Stimulated activated CD8-positive, alpha-beta memory T cell treated with anti-CD3 and anti-CD28 coated beads, Interleukin-4, amount 100 ng/mL, for 24 hours (primary cell): ENCODE measurements around the gene ZCCHC24.

Source experiments
- DNase-seq: peaks from one replicate; pipeline ENCODE4 v3.0.0-alpha.2; 2020; ENCODE audit warnings: low read depth

Gene ZCCHC24

DNA sequence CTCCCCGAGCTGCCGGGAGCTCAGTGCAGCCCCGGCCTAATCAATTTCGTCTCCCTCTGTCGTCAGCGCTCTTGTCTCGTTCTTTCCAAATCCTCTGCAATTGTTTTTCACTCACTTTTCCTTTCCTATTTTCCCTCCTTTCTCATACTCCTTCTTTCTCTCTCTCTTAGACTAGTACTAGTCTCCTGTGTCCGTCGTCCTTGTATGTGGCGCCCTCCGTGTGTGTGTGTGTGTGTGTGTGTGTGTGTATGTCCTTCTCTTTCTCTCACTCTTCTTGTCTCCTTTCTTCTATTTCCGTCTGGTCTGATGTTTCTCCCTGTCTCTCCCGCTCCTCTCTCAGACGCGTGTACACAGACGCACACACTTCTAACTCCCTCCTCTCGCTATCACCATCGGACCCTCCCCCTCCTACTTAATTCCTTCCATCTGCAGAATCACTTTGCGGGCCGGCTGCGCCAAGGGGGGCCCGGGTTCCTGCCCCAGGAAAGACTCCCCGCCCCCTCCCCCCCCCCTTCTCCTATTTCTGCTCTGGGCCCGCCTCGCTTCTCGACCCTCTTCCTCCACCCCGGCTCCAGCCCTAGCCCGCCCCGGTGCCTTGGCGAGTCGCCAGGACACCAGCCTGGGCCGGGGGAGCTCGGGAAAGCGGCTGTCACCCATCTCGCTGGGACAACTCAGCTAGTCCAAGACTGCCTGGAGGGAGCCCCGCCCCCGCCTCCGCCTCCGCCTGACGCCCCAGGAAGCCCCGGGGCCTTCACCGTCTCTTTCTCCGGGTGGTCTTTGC, 743 bp upstream of the ZCCHC24 start:
- DNase-seq: no peak

DNA sequence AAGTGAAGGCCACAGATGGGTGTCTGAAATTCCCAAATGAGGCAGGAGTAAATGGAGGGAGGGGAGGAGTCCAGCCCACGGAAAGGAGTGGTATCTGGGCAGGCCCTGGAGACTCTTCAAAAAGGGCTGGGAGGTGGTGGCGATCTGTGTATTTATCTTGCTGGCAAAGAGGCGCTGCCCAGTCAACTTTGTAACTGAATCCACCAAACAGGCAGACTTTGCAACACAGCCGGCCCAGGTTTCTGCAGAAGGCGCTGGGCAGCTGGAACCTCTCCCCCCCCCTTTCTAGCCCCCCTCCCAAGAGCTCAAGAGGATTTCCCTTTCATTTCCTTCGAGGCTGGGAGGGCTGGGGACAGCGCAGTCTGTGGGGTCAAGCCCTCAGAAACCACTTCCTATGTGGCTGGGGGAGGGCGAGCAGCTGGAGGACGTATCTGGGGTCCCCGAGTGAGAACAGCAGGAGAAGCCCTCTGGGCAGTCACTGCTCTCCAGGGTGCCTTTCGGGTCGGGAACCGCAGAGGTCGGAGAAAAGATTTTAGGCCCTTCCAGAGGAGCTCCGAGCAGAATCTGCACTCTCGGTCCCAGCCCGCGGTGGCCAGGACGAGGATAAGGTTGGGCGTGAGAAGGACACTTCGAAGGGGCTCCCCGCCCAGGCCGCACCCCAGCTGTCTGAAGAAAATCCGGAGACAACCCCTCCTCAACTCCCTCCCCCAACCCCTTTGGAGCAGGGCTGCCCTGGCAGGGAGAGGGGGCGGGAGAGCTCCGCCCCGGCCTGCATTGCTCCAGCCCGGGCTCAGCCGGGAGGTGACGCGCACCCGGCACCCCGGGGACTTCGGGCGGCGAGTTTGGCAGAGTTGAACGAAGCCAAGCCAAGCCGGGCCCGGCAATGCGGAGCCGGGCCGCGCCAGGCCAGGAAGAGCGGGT, 965 bp downstream of the ZCCHC24 start:
- DNase-seq: peak; percentile 26

DNA sequence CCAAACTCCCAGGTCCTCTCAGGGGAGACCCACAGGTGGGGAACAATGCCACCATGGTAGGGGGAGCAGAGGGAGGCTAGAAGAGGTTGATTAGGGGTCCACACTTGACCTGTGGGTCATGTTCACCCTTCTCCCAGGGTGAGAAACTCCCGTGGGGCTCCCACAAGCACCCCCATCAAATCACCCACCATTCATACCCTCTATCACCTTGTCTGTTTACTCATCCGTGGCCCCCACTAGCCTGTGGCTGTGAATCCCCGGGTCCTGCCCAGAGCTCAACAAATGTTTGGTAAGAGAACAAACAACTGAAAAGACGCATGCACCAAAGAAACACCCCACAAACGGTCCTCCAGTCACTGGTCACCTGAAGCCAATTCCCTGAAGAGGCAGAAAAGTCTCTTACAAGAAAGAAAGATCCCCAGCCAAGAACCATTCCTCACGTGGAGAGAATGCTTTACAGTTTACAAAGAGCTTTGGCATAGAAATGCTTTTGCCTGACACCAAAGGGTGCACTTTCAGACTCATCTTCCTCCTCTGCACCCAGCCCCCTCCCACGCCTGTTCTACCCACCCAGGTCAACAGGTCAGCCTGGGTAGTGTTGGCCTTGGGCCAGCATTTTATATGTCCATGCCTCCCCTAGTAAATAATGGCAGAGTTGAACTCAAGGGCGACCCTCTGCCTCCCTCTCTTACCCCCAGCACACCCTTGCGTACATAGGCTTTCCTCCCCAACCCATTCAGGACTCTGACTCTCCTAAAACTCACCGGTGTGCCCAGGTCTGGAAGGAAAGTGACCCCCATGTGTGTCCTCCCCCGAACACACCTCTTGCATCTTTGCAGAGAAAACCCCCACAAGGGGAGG, 1.9 kb downstream of the ZCCHC24 start:
- DNase-seq: no peak

DNA sequence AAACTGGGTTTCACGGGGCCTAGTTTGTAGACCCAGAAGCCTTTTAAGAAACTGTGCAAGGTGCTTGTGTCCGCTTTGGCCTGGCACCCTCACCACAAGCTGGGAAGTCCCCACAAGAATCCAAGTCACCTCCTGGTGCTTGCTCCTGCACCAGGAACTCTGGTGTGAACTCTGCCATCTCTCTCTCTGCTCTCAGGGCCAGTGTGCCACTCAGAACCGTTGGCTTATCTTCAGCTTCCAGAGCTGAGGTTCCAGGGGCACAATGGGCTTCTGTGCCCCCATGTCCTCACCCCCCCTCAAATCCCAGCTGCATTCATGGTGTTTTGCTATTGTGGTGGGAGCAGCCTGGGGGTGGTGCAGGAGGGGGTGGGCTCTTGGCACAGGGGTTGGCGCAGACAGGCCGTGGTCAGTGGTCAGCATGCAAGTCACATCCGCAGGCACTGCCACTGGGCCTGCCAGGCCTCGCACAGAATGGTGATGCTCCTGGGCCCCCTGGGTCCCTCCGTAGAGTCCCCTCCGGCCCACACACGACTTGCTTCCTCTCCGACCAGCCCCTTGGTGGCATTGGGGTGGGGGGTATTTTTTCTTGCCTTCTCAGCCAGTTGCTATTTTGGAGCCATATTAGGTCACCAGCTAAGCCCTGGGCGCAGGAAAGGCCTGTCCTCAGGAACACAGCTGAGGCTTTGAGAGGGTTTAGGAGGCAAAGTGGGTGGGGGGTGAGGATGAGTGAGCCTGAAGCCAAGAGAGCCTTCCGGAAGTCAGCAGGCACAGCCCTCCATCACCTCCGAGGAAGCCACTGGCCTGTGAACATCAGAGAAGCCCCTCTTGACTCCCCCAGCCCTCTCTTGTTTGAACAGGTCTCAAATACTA, 3.0 kb downstream of the ZCCHC24 start:
- no peak for DNase-seq

DNA sequence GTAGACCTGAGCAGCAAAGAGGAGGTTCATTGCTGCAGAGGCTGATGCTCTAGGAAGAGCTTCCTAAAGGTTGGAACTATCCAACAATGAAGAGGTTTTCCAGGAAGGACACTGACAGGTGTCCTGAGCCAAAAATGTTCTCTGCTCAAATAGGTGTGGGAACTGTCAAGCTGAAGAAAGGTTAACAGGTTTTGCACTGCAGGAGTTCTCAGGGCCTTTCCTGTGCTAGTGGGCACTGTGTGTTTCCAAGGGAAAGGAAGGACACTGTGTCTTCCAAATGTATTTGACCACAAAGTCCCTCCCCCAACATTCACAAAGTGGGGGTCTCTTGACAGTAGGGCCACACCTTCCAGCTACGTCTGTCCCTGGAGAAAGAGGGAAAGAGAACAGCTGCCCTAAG, 4.0 kb downstream of the ZCCHC24 start:
- DNase-seq: no peak

DNA sequence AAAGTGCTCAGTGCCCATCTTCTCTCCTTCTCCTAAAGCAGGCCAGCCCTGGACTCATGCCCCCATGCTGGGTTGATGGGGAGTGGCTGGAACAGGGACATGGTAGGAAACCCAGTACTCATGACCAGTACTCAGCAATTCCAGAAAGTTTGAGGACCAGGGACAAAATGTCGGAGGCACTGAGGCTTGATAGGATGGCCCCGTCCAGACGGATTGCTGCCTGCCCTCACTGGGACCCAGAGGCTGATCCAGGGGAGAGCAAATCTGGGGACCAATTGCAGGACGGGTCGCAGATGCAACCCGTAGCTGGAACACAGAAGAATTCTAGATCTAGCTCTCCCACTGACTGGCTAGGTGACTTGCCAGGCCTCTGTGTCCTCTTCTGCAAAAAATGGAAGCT, 5.1 kb downstream of the ZCCHC24 start:
- DNase-seq: no peak

DNA sequence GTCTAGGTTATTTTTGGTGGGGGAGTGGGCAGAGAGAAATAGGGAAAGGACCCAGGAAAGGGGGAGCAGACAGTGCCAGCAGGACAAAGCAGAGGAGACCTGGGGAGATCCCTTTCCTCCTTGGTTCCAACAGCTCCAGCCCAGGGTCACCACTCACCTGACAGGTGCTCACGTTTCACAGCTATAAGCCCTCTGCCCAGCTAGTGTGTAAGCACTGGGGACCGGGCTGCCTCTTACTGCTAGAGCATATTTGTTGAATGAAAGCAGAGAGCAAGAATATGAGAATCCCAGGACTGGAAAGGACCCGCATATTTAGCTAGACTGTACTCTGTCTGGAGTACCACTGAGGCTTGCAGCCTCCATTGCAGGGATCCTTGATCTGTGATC, 6.7 kb downstream of the ZCCHC24 start:
- DNase-seq: no peak

DNA sequence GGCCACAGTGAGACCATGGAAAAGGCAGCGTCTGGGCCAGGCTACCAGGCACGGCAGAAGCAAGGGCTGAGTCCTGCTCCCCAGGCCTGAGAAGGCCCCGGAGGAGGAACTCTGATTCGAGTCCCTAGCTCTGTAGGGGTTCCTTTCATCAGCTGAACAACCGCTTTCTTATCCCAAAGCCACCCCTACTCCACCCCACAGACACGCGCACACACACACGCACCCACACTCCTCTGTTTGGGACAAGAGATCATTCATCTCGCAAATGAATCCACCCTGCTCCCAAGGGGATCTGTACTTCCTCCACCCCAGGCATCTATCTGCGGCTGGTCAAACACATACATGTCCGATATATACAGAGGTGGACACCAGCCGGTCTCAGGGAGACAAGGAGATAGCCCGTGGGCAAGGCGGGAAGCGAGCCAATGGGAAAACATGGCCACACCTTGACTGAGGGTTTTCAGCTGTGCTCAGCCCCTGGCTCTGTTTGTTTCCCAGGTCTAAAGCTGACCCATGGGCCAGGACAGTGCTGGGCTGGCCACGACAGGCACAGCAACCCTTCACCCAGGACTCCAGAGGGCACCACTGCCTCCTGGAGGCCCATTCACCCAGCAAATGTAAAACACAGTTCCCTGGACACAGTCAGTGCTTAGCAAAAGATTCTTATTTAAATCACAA, 7.3 kb downstream of the ZCCHC24 start:
- no peak for DNase-seq

DNA sequence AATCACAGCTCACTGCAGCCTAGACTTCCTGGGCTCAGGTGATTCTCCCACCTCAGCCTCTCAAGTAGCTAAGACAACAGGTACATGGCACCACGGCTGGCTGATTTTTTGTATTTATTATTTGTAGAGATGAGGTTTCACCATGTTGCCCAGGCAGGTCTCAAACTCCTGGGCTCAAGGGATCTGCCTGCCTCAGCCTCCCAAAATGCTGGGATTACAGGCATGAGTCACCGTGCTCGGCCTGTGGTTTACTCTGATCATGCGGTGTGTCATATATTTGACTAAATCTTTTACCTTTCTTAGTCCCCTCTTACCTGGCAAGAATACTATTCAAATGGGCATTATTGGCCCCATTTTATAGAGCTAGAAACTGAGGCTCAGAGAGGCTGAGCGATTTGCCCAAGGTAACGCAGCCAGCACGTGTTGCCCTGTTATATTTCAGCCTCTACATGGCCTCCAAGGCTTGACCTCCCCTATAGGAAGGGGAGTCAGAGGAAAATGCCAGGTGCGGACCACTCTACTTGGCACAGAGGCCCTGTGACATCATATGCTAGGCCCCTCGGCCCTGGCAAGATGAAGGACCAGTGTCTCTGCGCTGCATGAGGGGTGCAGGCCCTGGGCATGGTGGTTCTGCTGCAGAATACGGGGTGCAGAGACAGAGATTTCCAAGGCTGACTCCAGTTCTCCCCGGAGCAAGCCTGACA, 8.2 kb downstream of the ZCCHC24 start:
- DNase-seq: no peak

DNA sequence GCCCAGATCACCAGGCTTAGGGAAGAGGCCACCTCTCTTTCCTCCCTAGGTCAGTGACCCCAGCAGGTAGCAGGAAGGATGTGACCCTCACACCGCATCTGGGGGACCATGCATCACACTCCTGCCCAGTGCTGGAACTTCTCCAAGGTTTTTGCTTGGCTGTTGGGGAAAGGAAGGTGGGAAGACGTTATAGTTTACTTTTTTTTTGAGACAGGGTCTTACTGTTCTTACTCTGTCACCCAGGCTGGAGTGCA, 8.6 kb downstream of the ZCCHC24 start:
- no peak for DNase-seq

DNA sequence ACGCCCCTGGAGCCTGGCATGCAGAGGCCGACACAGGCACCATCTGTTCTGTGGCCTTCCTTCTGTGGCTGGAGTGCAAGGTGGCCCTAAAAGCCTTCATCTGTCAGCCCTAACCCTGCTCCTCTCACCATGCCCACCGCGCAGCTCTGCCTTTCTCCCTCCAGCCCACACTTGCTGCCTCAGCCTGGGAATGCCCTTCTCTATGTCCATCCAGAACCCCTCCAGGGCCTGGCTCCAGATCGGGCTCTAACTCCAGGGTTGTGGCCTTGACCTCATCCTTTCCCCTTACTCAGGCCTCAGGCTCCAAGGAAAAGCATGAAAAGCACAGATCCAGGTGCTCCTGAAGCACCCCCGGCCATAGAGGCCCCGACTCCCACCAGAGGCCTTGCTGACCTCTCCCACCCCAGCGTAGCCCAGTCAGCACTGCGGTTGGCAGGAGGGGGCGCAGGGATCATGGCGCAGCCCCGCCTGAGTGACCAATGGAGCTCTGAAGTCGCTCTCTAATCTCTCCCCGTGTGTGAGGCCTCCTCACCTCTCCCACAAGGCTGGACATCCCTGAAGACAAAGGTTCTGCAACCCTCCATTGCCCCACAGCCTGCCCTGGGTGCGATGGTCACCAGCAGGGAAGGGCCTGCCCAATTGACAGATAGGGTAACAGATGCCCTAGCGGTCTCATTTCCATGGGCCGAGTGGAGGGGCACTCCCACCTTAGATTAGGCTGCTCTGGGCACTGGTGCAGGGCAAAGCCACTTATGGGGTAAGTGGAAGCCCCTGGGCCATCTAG, 9.2 kb downstream of the ZCCHC24 start:
- no peak for DNase-seq

DNA sequence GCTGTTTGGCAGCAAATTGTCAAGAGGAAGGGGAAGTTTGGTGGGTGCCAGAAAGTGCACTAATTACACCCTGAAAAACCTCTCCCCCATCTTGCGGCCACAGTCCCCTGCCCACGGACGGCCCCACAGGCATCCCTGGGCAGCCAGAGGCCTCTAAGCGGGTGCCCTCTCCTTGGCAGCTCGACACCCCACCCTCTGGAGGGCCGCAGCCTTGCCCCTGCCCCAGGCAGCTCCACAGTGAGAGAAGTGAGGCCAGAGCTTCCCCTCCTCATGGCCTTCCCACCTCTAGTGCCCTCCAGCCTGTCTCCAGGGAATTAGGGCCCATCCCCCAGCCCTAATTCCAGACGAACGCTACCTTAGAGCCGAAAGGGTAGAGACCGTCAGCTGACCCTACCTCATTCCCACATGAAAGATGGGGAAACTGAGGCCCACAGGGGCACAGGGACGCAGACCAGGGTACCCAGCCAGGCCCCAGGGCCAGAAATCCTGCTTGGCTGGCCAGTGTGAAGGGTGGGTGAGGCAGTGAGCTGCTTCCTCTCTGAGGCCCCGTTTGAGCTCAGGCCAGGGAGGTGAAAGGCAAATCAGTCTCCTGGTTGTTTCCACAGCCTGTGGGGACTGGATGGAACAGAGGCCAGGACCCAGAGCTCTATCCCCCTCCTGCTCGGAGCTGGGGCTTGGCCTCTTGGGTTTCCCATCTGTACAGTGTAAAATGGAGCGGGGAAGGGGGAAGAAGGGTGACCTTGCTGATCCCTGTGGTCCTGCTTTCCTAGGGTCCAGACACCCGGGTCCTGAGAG, 10.0 kb downstream of the ZCCHC24 start:
- DNase-seq: no peak

DNA sequence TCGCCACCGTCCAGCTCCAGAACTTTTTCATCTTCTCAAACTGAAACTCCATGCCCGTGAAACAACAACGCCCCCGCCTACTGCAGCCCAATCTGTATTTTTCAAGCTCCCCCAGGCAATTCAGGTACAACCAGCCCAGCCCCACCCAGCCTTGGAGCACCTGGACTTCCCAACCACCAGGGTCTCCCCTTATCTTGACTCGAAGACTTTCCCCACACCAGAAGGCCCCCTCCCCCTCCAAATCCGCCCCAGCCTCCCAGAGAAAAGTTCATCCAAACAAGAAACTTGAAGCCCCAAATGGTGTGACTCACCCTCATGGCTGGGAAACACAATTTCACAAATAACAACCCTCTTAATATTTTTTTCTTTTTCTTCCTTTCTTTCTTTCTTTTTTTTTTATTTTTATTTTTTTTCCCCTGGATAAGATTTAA, 10.6 kb downstream of the ZCCHC24 start:
- no peak for DNase-seq

DNA sequence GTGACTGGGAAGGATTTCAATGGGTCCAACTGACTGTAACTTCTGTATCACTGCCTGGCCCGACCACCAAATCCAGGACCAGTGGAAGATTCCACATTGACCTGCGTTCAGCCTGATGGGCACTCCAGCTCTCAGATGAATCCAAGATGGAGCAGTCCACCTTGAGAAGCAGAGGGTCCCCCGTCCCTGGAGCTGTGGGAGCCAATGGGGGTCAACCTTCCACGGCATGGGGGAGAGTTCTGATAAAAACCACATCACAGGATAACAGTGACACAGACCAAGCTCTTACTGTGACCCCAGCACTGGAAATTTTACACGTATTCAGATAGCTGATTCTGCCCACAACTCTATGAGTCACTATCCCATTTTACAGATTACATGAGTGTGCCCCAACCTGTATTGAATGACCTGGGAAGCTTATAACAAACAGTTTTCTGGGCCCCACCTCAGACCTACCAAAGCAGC, 11.2 kb downstream of the ZCCHC24 start:
- no peak for DNase-seq

DNA sequence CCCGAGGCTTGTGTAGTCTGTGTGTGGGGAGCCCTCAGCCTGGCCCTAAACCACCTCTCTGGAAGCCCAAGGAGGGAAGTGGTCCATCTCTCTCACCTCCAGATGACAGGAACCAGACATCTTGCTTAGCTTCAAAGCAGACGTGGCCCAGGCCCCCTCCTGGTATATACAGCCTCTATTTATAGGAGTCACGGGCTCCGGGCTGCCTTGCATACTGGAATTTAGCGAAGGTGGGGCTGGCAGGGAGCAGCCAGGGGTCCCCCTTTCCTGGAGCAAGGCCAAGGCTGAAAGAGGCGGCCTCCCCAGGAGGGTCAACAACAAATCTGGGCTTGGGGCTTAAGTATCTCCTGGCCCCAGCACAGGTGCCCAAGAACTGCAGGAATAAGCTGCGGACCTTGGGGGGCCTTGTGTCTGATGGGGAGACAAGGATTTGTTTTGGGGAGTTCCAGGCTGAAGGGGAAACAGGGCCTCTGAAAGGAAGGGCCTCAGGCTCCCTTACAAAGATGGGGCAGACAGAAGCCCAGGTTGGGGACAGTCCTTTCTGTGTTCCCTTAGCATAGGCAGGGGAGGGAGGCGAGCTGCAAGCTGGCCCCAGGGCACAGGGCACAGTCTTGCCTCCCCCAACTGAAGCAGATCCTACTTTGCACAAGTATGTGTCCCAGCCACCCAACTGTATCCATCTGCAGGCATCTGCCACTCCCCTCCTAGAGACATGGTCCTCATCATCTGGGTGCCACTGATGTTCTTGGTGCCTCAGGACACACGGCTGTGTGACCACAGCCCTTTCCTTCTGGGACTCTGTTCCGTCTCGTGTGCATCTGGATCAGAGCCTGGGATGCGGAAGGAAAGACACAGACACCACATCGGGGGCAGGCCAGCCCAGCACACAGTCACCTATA, 11.9 kb downstream of the ZCCHC24 start:
- DNase-seq: no peak

DNA sequence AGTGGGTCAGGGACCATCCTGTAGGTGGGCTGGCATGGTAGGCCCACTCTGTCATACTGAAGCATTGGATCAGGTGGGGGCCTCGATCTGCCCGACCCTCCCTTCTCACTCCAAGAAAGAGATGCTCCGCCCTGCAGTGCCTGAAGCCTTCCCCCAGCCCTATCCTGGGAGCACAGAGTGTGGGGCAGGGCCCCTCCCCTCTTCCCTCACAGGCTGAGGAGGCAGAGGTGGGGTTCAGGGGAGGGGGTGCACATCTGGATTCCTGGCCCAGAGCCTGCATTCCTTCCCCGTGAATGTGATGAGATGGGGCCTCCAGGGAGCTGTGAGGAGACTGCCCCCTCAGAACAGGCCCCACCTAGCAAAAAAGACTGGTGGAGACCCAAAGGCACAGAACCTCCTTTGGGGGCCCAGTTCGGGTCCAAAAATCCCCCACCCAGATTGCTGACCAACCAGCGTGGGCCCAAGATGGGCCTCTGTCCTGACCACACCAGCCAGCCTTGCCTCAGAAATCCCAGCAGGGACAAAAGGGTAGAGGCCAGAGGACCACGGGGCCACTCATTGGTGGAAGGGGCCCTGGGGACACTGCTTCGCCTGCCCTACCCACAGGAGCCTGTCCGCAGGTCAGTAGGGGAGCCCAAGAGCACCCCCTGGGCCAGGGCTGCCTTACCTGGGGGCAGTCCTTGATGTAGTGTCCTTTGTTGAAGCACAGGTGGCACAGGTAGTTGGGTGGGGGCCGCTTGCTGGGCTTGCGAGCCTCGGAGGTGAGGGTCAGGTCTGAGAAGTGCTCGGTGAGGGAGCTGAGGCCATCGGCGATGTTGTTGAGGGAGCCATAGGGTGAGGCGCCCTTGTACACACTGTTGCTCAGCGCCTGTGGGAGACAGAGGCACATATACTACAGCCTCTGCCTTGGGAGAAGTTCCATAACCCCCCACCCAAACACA, 13.3 kb downstream of the ZCCHC24 start:
- DNase-seq: no peak
